H9 (cell line): ENCODE data around the gene MED27. TPM values are rescaled to one million over a fixed set of nuclear protein-coding genes. Genes with fewer than 3 reads are reported as not detected.

Experiments used
- DNase-seq: peaks from one replicate; pipeline ENCODE4 v3.0.0-alpha.2; 2017
- H2AFZ ChIP-seq: one replicate; pipeline ENCODE4 v1.6.1; 2013; ENCODE audit warnings: mild to moderate bottlenecking, low read length, control low read depth, moderate library complexity
- H2AK5ac ChIP-seq: 2 replicates; pipeline ENCODE4 v1.6.1; 2013; ENCODE audit warnings: low read length, control low read depth, mixed read lengths; ENCODE audit not compliant: insufficient read length
- H2BK120ac ChIP-seq: one replicate; pipeline ENCODE4 v1.6.1; 2013; ENCODE audit warnings: low read depth, mild to moderate bottlenecking, low read length, control low read depth, inconsistent platforms; ENCODE audit not compliant: poor library complexity, severe bottlenecking
- H2BK12ac ChIP-seq: 2 replicates; pipeline ENCODE4 v1.6.1; 2013; ENCODE audit warnings: low read length, control low read depth, mixed read lengths, low read depth; ENCODE audit not compliant: insufficient read length
- H2BK15ac ChIP-seq: 2 replicates; pipeline ENCODE4 v1.6.1; 2013; ENCODE audit warnings: low read depth, low read length, control low read depth
- H2BK20ac ChIP-seq: one replicate; pipeline ENCODE4 v1.6.1; 2013; ENCODE audit warnings: low read depth, mild to moderate bottlenecking, low read length, control low read depth, inconsistent platforms; ENCODE audit not compliant: poor library complexity, severe bottlenecking
- H2BK5ac ChIP-seq: 2 replicates; pipeline ENCODE4 v1.6.1; 2013; ENCODE audit warnings: low read length, control low read depth, mixed read lengths; ENCODE audit not compliant: insufficient read length
- H3K14ac ChIP-seq: 2 replicates; pipeline ENCODE4 v1.6.1; 2013; ENCODE audit warnings: low read length, control low read depth; ENCODE audit not compliant: insufficient read depth
- H3K18ac ChIP-seq: 2 replicates; pipeline ENCODE4 v1.6.1; 2013; ENCODE audit warnings: low read depth, mild to moderate bottlenecking, mixed read lengths, low read length, control low read depth; ENCODE audit not compliant: insufficient read length
- H3K23ac ChIP-seq: 2 replicates; pipeline ENCODE4 v1.6.1; 2013; ENCODE audit warnings: low read length, control low read depth, mixed read lengths, low read depth; ENCODE audit not compliant: insufficient read length
- H3K23me2 ChIP-seq: 2 replicates; pipeline ENCODE4 v1.6.1; 2013; ENCODE audit warnings: low read depth, mild to moderate bottlenecking, mixed read lengths, low read length, control low read depth; ENCODE audit not compliant: insufficient read length, poor library complexity, severe bottlenecking
- H3K27ac ChIP-seq: 2 replicates; pipeline ENCODE4 v1.5.1; 2013; ENCODE audit warnings: low read length, control low read depth, mixed read lengths, low read depth; ENCODE audit not compliant: insufficient read length
- H3K27me3 ChIP-seq: 2 replicates; pipeline ENCODE4 v1.6.1; 2013; ENCODE audit warnings: low read length, control low read depth, inconsistent platforms; ENCODE audit not compliant: insufficient read depth
- H3K4ac ChIP-seq: 2 replicates; pipeline ENCODE4 v1.6.1; 2013; ENCODE audit warnings: low read depth, mild to moderate bottlenecking, control low read depth, inconsistent platforms, low read length, moderate library complexity
- H3K4me1 ChIP-seq: 2 replicates; pipeline ENCODE4 v1.6.1; 2013; ENCODE audit warnings: low read length, control low read depth, inconsistent platforms; ENCODE audit not compliant: insufficient read depth
- H3K4me2 ChIP-seq: 2 replicates; pipeline ENCODE4 v1.6.1; 2013; ENCODE audit warnings: low read length, control low read depth, mixed read lengths; ENCODE audit not compliant: insufficient read length, insufficient read depth
- H3K56ac ChIP-seq: 2 replicates; pipeline ENCODE4 v1.6.1; 2013; ENCODE audit warnings: low read depth, mild to moderate bottlenecking, mixed read lengths, low read length, control low read depth; ENCODE audit not compliant: insufficient read length
- H3K79me1 ChIP-seq: 2 replicates; pipeline ENCODE4 v1.6.1; 2013; ENCODE audit warnings: low read depth, mild to moderate bottlenecking, moderate library complexity, low read length, control low read depth, inconsistent platforms; ENCODE audit not compliant: insufficient read depth, poor library complexity, severe bottlenecking
- H3K79me2 ChIP-seq: 2 replicates; pipeline ENCODE4 v1.6.1; 2013; ENCODE audit warnings: low read length, control low read depth, inconsistent platforms; ENCODE audit not compliant: insufficient read depth
- H3K9ac ChIP-seq: 2 replicates; pipeline ENCODE4 v1.6.1; 2013; ENCODE audit warnings: low read length, control low read depth, mixed read lengths; ENCODE audit not compliant: insufficient read length; ENCODE audit errors: extremely low read depth
- H3K9me3 ChIP-seq: one replicate; pipeline ENCODE4 v1.6.1; 2013; ENCODE audit warnings: low read depth, low read length, inconsistent platforms; ENCODE audit not compliant: control insufficient read depth
- H3T11ph ChIP-seq: one replicate; pipeline ENCODE4 v1.6.1; 2013; ENCODE audit warnings: mild to moderate bottlenecking, low read length, control low read depth, inconsistent platforms
- H4K20me1 ChIP-seq: one replicate; pipeline ENCODE4 v1.6.1; 2013; ENCODE audit not compliant: control insufficient read depth, insufficient read length, insufficient read depth
- H4K5ac ChIP-seq: 2 replicates; pipeline ENCODE4 v1.6.1; 2013; ENCODE audit warnings: low read depth, mild to moderate bottlenecking, mixed read lengths, low read length, control low read depth; ENCODE audit not compliant: insufficient read length
- H4K8ac ChIP-seq: replicated peaks from 2 replicates; pipeline ENCODE4 v1.6.1; 2013; ENCODE audit warnings: low read length, control low read depth, mixed read lengths, low read depth; ENCODE audit not compliant: insufficient read length
- H4K91ac ChIP-seq: 2 replicates; pipeline ENCODE4 v1.6.1; 2013; ENCODE audit warnings: low read depth, mild to moderate bottlenecking, moderate library complexity, mixed read lengths, low read length, control low read depth; ENCODE audit not compliant: insufficient read length
- H3K27ac Mint-ChIP-seq, 3 experiments: 2 replicates in 2 of 3; 3 replicates in 1 of 3; pipeline ENCODE4 v1.8.0; 2020 to 2021; ENCODE audit warnings: mixed read lengths in 3 of 3, mild to moderate bottlenecking in 1 of 3, moderate library complexity in 1 of 3
- H3K27me3 Mint-ChIP-seq: 2 replicates; pipeline ENCODE4 v1.8.0; 2021; ENCODE audit warnings: low read depth, mild to moderate bottlenecking, moderate library complexity, mixed read lengths
- H3K36me3 Mint-ChIP-seq, 3 experiments: 2 replicates in 2 of 3; 3 replicates in 1 of 3; pipeline ENCODE4 v1.8.0; 2020 to 2021; ENCODE audit warnings: low read depth in 3 of 3, mixed read lengths in 3 of 3; ENCODE audit not compliant: insufficient read depth in 1 of 3
- H3K4me1 Mint-ChIP-seq, 2 experiments: 2 replicates each; pipeline ENCODE4 v1.8.0; 2020; ENCODE audit warnings: mixed read lengths in 2 of 2
- H3K4me3 Mint-ChIP-seq, 2 experiments: 2 replicates in 1 of 2; 3 replicates in 1 of 2; pipeline ENCODE4 v1.8.0; 2020 to 2021; ENCODE audit warnings: mild to moderate bottlenecking in 2 of 2, mixed read lengths in 2 of 2, moderate library complexity in 1 of 2
- H3K9me3 Mint-ChIP-seq, 2 experiments: 2 replicates in 1 of 2; 3 replicates in 1 of 2; pipeline ENCODE4 v1.8.0; 2020; ENCODE audit warnings: mild to moderate bottlenecking in 2 of 2, mixed read lengths in 2 of 2, moderate library complexity in 1 of 2
- WGBS: extraction: QIAGEN DNeasy Blood & Tissue Kit; methylation state at CpG from one replicate; pipeline ENCODE4 v1.1.7; 2013; ENCODE audit warnings: missing lambda C conversion rate, low lambda C conversion rate, mixed read lengths; ENCODE audit not compliant: insufficient read length; ENCODE audit errors: extremely low coverage; 5-methylcytosine and 5-hydroxymethylcytosine counted together
- total RNA-seq: library from RNA; stranded (reverse); gene quantifications from 2 replicates; pipeline ENCODE4 v1.2.1, GENCODE V29; 2021
- TF ChIP-seq, protein P1 (sequence below): fragments of 200-600 bp; sonication (generic); conservative IDR thresholded peaks from 3 replicates; pipeline ENCODE4 v1.8.0; 2021; ENCODE audit warnings: antibody characterized with exemption, mild to moderate bottlenecking

The MED27 gene
- total RNA-seq, 1 experiment from 2014 or later = 33.5 TPM

DNA sequence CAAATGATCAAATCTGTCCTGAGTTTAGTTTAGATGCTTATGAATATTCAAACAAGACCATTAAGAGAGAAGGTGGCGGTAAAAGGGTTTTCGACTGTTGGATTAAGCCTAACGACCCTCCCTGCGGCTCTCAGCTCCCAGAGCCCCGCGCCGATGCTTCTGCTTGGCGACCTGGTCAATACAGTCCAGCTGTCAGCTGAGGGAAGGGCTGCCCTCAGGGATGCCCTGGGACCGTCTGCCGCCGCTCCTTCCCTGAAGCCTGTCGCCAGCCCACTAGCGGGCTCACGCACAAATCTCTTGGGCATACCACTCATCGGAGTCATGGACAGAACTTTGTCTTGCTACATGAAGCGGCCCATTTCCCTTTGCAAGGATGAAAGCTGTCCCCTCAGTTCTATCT is 203.2 kb downstream of the MED27 start:
- Histone ChIP-seq H4K8ac (no peak overlapping the region), H2BK20ac (no peak overlapping the region), H3K18ac (no peak overlapping the region), H2AK5ac (no peak overlapping the region), H4K20me1 (no peaks in the 10 kb centered on the region), H2BK12ac (no peak overlapping the region), H2BK5ac (no peak overlapping the region), H3K23me2 (no peaks in the 10 kb centered on the region), H2BK15ac (no peak overlapping the region), H4K5ac (no peak overlapping the region), H3K9me3 (no peaks in the 10 kb centered on the region), H3K27me3 (no peaks in the 10 kb centered on the region), H3K79me2 (no peaks in the 10 kb centered on the region), H3T11ph (no peak overlapping the region), H3K14ac (no peak overlapping the region), H3K23ac (no peak overlapping the region), H4K91ac (no peak overlapping the region), H3K56ac (no peak overlapping the region), H2BK120ac (no peak overlapping the region), H3K27ac (no peak overlapping the region), H3K4me1 (peaks cover 7% of the 10 kb centered on the region; the same call in 1 of the 2 replicates), H3K79me1 (no peaks in the 10 kb centered on the region), H3K9ac (no peak overlapping the region), H3K4me2 (no peak overlapping the region), H2AFZ (no peak overlapping the region), H3K4ac (no peak overlapping the region)
- no CpG with 5 or more reads among the region's 16 CpGs for WGBS
- TF ChIP-seq, protein P1, sequence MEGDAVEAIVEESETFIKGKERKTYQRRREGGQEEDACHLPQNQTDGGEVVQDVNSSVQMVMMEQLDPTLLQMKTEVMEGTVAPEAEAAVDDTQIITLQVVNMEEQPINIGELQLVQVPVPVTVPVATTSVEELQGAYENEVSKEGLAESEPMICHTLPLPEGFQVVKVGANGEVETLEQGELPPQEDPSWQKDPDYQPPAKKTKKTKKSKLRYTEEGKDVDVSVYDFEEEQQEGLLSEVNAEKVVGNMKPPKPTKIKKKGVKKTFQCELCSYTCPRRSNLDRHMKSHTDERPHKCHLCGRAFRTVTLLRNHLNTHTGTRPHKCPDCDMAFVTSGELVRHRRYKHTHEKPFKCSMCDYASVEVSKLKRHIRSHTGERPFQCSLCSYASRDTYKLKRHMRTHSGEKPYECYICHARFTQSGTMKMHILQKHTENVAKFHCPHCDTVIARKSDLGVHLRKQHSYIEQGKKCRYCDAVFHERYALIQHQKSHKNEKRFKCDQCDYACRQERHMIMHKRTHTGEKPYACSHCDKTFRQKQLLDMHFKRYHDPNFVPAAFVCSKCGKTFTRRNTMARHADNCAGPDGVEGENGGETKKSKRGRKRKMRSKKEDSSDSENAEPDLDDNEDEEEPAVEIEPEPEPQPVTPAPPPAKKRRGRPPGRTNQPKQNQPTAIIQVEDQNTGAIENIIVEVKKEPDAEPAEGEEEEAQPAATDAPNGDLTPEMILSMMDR = no peak
- Mint-ChIP-seq H3K4me1 (peaks cover 16 to 29% of the 10 kb centered on the region in 2 experiments), H3K4me3 (no peak overlapping the region), H3K27ac (no peak overlapping the region), H3K9me3 (no peaks in the 10 kb centered on the region), H3K36me3 (no peaks in the 10 kb centered on the region), H3K27me3 (peaks cover 2% of the 10 kb centered on the region; the same call in 1 of the 2 replicates)
- no peak for DNase-seq
